H1 (cell line): Measurements from ENCODE around the gene MGRN1.

ENCODE experiments used
- BRCA1 ChIP-seq: IDR thresholded peaks from 2 replicates; pipeline ENCODE4 v1.6.1; 2012; ENCODE audit warnings: low read depth, low read length, improper control_type of control experiment
- CHD2 ChIP-seq: IDR thresholded peaks from 2 replicates; pipeline ENCODE4 v1.6.1; 2012; ENCODE audit warnings: low read length, improper control_type of control experiment
- GTF2F1 ChIP-seq: IDR thresholded peaks from 2 replicates; pipeline ENCODE4 v1.6.1; 2012; ENCODE audit warnings: low read depth, low read length, improper control_type of control experiment, borderline replicate concordance
- HDAC6 ChIP-seq: IDR thresholded peaks from one replicate; pipeline ENCODE4 v1.7.1; 2012; ENCODE audit warnings: low read depth, mild to moderate bottlenecking, inconsistent platforms, low read length, moderate library complexity
- JUN ChIP-seq: IDR thresholded peaks from 2 replicates; pipeline ENCODE4 v1.6.1; 2011; ENCODE audit warnings: low read depth, mild to moderate bottlenecking, improper control_type of control experiment, low read length
- MAFK ChIP-seq: IDR thresholded peaks from 2 replicates; pipeline ENCODE4 v1.6.1; 2012; ENCODE audit warnings: low read depth, mild to moderate bottlenecking, improper control_type of control experiment, low read length
- NRF1 ChIP-seq: IDR thresholded peaks from 2 replicates; pipeline ENCODE4 v1.6.1; 2011; ENCODE audit warnings: mild to moderate bottlenecking, low read depth, low read length, improper control_type of control experiment
- POLR2A ChIP-seq, 2 experiments: IDR thresholded peaks; 1 replicate in 1 of 2; 2 replicates in 1 of 2; pipeline ENCODE4 v1.6.1; 2011; ENCODE audit warnings: low read depth in 2 of 2, low read length in 2 of 2, mild to moderate bottlenecking in 2 of 2; ENCODE audit errors: control extremely low read depth in 1 of 2
- POLR2AphosphoS5 ChIP-seq: IDR thresholded peaks from 2 replicates; pipeline ENCODE4 v1.6.1; 2011; ENCODE audit warnings: low read depth, low read length
- TAF1 ChIP-seq: IDR thresholded peaks from 2 replicates; pipeline ENCODE4 v1.6.1; 2011; ENCODE audit warnings: mild to moderate bottlenecking, low read depth, low read length
- YY1 ChIP-seq: IDR thresholded peaks from 2 replicates; pipeline ENCODE4 v1.6.1; 2011; ENCODE audit warnings: low read depth, mild to moderate bottlenecking, low read length
- TF ChIP-seq, protein P1 (sequence below), 3 experiments: IDR thresholded peaks; 1 replicate in 2 of 3; 2 replicates in 1 of 3; pipeline versions ENCODE4 v1.5.1 to v1.6.1; 2011; ENCODE audit warnings: low read length in 3 of 3, mild to moderate bottlenecking in 3 of 3, inconsistent platforms in 2 of 3, low read depth in 1 of 3, moderate library complexity in 1 of 3; ENCODE audit not compliant: insufficient read depth in 1 of 3; ENCODE audit errors: control extremely low read depth in 1 of 3

DNA sequence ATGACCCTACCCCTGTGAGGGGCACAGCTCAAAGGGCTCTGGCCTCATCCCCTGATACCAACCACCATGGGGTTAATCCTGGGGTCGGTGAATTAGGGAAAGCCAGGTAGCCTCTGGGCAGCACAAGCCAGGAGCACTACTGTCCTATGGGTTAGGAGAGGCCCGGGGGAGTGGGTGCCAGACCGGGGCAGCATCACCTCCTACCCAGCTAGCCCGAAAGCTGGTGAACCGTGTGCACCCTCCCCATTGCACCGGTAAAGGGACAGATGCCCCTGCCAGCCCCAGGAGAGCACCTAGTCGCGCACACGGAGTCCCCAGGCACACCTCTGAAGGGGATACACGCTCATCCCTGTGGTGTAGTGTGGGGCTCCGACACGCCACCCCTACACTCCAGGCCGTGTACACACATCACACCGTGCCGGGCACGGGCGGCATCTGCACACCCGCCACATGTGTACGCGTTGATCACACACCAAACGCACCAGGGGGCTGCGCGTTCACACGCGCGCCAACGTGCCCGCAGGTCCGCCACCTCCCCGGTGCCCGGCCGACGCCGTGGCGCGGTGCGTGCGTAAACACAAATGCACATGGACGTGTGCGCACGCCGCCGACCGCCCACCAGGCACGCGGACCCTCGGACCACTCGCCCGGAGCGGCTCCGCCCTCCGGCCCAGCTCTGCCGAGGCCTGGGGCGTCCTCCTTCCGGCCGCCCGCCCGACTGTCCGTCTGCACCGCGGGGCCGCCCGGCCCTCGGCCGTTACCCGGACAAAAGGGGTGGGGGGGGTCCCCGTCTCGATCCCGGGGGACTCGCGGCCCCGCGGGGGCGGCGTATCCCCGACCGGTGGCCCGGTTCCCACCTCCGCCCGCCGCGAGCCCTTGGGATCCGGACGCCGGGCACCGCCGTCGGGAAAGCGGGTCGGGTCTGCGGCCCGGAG is 10.7 kb upstream of the MGRN1 start:
- no peak for TF ChIP-seq YY1
- peak; percentile 76; the same call in 1 of the 2 replicates for TF ChIP-seq POLR2AphosphoS5
- TF ChIP-seq BRCA1 = no peak
- TF ChIP-seq POLR2A (IDR thresholded peaks at IDR 0.05; ENCODE audit: control extremely low read depth in 1 of 2, low read depth in 2 of 2, low read length in 2 of 2) = peak in 1 of 2 experiments; percentile 60; a peak in 2 of 3 replicates
- TF ChIP-seq NRF1 = no peak
- TF ChIP-seq, protein P1, sequence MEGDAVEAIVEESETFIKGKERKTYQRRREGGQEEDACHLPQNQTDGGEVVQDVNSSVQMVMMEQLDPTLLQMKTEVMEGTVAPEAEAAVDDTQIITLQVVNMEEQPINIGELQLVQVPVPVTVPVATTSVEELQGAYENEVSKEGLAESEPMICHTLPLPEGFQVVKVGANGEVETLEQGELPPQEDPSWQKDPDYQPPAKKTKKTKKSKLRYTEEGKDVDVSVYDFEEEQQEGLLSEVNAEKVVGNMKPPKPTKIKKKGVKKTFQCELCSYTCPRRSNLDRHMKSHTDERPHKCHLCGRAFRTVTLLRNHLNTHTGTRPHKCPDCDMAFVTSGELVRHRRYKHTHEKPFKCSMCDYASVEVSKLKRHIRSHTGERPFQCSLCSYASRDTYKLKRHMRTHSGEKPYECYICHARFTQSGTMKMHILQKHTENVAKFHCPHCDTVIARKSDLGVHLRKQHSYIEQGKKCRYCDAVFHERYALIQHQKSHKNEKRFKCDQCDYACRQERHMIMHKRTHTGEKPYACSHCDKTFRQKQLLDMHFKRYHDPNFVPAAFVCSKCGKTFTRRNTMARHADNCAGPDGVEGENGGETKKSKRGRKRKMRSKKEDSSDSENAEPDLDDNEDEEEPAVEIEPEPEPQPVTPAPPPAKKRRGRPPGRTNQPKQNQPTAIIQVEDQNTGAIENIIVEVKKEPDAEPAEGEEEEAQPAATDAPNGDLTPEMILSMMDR (IDR thresholded peaks at IDR 0.05; ENCODE audit: control extremely low read depth in 1 of 3, insufficient read depth in 1 of 3, low read depth in 1 of 3, low read length in 3 of 3) = no peak
- TF ChIP-seq JUN = no peak
- no peak for TF ChIP-seq CHD2
- TF ChIP-seq HDAC6 = no peak
- no peak for TF ChIP-seq MAFK
- TF ChIP-seq TAF1 = 0 out of 2 replicates have a peak, but pooled peaks have one; percentile 11
- TF ChIP-seq GTF2F1 = no peak
